Upper lobe of left lung (tissue), 6 donors: Measurements from ENCODE around the gene WDR46. TPM values are rescaled to one million over a fixed set of nuclear protein-coding genes. Genes with fewer than 3 reads are reported as not detected.

Experiments
- ATAC-seq, 2 donors: fragments of 200-7000 bp; cut with Tn5 transposase; one replicate each; pipeline ENCODE4 v1.9.1; 2022; ENCODE audit warnings: mild to moderate bottlenecking in 2 of 2, moderate library complexity in 2 of 2; ENCODE audit not compliant: low FRiP score in 2 of 2
- DNase-seq, 2 donors: peaks; one replicate each; pipeline ENCODE4 v3.0.0-alpha.2; 2019 to 2020
- H3K27ac ChIP-seq, 4 donors: fragments of 200-600 bp; sonication (generic); one replicate each; pipeline ENCODE4 v1.5.1; 2016 to 2019
- H3K27me3 ChIP-seq, 4 donors: fragments of 200-600 bp; sonication (generic); one replicate each; pipeline ENCODE4 v1.5.1; 2017 to 2019
- H3K36me3 ChIP-seq, 4 donors: fragments of 200-600 bp; sonication (generic); one replicate each; pipeline ENCODE4 v1.5.1; 2016 to 2019
- H3K4me1 ChIP-seq, 4 donors: fragments of 200-600 bp; sonication (generic); one replicate each; pipeline ENCODE4 v1.5.1; 2018 to 2019
- H3K4me3 ChIP-seq, 4 donors: fragments of 200-600 bp; sonication (generic); one replicate each; pipeline ENCODE4 v1.5.1; 2017 to 2019; ENCODE audit warnings: mild to moderate bottlenecking in 2 of 4, moderate library complexity in 1 of 4
- H3K9me3 ChIP-seq, 4 donors: fragments of 200-600 bp; sonication (generic); one replicate each; pipeline ENCODE4 v1.5.1; 2018 to 2019
- EP300 ChIP-seq, 4 donors: sonication (generic); formaldehyde crosslinking; IDR thresholded peaks; one replicate each; pipeline ENCODE4 v1.5.1; 2017; ENCODE audit warnings: antibody characterized with exemption in 4 of 4, control low read depth in 2 of 4
- POLR2A ChIP-seq, 4 donors: fragments of 450-650 bp; IDR thresholded peaks; one replicate each; pipeline ENCODE4 v1.5.1; 2016 to 2017; ENCODE audit warnings: antibody characterized with exemption in 4 of 4, mild to moderate bottlenecking in 2 of 4
- POLR2AphosphoS5 ChIP-seq, 2 donors: sonication (generic); formaldehyde crosslinking; IDR thresholded peaks; one replicate each; pipeline ENCODE4 v1.5.1; 2017; ENCODE audit warnings: antibody characterized with exemption in 2 of 2
- WGBS, 2 donors: methylation state at CpG; one replicate each; pipeline ENCODE4 v1.1.5; 2017 to 2018; 5-methylcytosine and 5-hydroxymethylcytosine counted together
- total RNA-seq, 6 donors: library from RNA; depleted of rRNA in 4 of 6; stranded (reverse); fragments of >200 nt in 4 of 6; gene quantifications; one replicate each; pipeline versions ENCODE4 v1.1.0 to v1.2.1, GENCODE V29; 2016 to 2021
- TF ChIP-seq, protein P1 (sequence below), 6 experiments: fragments of 450-650 bp in 4 of 6; fragments of 200-600 bp in 2 of 6; sonication (generic) in 2 of 6; IDR thresholded peaks; one replicate each; pipeline ENCODE4 v1.5.1; 2016 to 2019; ENCODE audit warnings: antibody characterized with exemption in 6 of 6
- donor health status: DM: no; HTN: no; CAD: no; lungs with moderate emphysema.
- donor health status: DM: no; HTN: yes; CAD: no; lungs with severe emphysema.

WDR46 gene
- total RNA-seq, 6 donors from 2014 or later, result 21.1 to 50.3 (median 41.7) TPM

DNA sequence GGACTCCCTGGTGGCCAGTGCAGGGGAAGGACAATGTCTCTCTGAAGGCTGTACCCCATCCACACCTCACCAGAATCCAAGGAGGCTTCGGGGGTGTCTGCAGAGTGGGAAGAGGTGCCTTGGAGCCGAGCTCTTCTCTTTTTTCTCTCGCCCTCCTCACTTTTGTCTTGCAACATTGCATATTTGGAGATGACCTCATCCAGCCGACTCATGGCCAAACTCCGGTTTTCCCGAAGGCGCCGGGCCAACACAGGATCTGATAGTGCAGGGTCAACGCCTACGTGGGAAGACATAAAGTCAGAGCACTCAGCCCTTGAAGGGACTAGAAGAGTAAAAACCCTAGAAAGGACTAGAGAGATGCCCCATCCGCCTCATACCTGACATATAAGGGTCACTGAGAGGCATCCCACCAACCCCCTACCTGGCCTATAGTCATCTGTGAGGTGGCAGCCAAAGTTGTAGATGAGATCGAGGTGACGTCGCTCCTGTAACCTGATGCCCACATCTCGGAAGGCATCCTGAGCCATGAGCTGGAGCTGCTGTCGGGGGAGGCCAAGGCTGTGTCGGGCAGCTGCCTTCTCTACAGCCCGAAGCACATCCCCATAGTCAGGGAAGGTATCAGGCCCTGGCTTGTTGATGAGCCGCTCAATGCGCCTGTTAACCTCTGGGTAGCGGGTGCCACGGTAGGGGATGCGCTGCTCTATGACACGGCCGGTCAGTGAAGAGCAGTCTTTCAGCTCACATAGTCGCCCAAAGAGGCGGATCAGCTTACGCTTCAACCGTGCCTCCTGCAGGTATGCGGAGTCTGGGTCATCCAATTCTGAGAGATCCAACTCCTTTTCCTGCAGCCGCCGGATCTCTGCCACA is 31.5 kb upstream of the WDR46 start:
- no peak for DNase-seq
- Histone ChIP-seq H3K27ac (peak overlapping the region in 2 of 4 donors; percentile 4 to 52), H3K36me3 (peaks cover 7 to 39% (median 33%) of the 10 kb centered on the region in 4 donors), H3K9me3 (no peaks in the 10 kb centered on the region), H3K4me1 (peaks cover 48 to 63% (median 59%) of the 10 kb centered on the region in 4 donors), H3K27me3 (no peaks in the 10 kb centered on the region), H3K4me3 (no peak overlapping the region)
- WGBS, 2 donors, result 75 to 76% methylated on average over 26 to 31 of the region's 32 CpGs
- TF ChIP-seq EP300 (IDR thresholded peaks at IDR 0.05) (no peak), POLR2AphosphoS5 (IDR thresholded peaks at IDR 0.05) (no peak), POLR2A (IDR thresholded peaks at IDR 0.05) (no peak)
- TF ChIP-seq, protein P1, sequence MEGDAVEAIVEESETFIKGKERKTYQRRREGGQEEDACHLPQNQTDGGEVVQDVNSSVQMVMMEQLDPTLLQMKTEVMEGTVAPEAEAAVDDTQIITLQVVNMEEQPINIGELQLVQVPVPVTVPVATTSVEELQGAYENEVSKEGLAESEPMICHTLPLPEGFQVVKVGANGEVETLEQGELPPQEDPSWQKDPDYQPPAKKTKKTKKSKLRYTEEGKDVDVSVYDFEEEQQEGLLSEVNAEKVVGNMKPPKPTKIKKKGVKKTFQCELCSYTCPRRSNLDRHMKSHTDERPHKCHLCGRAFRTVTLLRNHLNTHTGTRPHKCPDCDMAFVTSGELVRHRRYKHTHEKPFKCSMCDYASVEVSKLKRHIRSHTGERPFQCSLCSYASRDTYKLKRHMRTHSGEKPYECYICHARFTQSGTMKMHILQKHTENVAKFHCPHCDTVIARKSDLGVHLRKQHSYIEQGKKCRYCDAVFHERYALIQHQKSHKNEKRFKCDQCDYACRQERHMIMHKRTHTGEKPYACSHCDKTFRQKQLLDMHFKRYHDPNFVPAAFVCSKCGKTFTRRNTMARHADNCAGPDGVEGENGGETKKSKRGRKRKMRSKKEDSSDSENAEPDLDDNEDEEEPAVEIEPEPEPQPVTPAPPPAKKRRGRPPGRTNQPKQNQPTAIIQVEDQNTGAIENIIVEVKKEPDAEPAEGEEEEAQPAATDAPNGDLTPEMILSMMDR (IDR thresholded peaks at IDR 0.05), result no peak
- ATAC-seq, result no peak

DNA sequence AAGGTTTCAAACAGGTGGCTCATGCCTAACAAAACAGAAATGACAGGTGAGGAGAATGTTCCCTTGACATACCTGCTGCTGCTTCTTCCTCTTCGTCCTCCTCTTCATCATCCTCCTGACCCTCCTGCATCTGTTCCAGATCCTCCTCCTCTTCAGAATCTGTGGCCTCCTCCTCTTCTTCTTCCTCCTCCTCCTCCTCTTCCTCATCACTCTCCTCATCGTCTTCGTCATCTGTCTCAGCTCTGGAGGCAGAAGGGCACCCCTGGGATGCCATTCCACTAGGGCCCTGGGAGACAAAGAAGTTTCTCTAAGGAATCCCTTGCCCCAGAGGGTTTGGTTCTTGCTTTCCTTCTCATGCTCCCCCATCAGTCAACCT is 30.9 kb upstream of the WDR46 start:
- WGBS, 2 donors, result 94 to 96% methylated on average over 3 of the region's 3 CpGs
- H3K4me3 ChIP-seq, result no peak overlapping the region
- H3K27ac ChIP-seq, result peak overlapping the region in 1 of 4 donors; percentile 52

DNA sequence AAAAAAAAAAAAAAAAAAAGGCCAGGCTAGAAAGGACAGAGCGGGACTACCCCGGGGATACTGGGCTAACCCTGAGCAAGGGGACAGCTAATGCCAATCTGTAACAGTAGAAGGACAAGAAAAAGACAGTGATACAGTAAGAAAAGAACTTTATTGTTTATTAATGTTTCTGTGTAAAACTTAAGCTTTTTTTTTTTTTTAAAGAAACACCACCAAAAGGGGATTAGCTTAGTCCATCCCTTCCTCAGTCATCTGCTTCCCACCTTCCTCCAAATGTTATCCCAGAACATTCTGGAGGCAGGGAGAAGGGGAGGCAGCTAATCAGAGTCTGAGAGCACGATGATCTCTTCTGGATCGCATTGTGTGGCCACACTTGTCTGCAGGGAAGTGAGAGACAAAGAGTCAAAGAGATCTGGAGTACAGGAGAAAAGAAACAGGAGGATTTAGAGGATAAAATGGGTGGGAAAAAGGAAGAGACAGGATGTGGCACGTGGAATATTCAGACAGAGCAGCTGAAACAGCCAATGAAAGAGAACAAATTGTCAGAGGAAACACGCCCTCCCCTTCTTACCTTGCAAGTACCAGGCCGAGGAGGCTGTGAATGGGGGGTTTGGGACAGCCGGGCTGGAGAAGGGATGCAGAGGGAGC is 29.5 kb upstream of the WDR46 start:
- no peaks in the 10 kb centered on the region for H3K27me3 ChIP-seq
- TF ChIP-seq, protein P1 (IDR thresholded peaks at IDR 0.05), result no peak
- no peak for TF ChIP-seq EP300 (IDR thresholded peaks at IDR 0.05)
- no peak for TF ChIP-seq POLR2AphosphoS5 (IDR thresholded peaks at IDR 0.05)
- no peak for TF ChIP-seq POLR2A (IDR thresholded peaks at IDR 0.05)
- WGBS, 2 donors, result 67 to 70% methylated on average over 8 of the region's 8 CpGs
- peaks cover 51 to 71% (median 63%) of the 10 kb centered on the region in 4 donors for H3K4me1 ChIP-seq
- H3K9me3 ChIP-seq, result no peaks in the 10 kb centered on the region
- DNase-seq (no peak), ATAC-seq (no peak)
- peaks cover 7 to 39% (median 33%) of the 10 kb centered on the region in 4 donors for H3K36me3 ChIP-seq
- peak overlapping the region in 3 of 4 donors; percentile 50 to 64 (median 58) for H3K4me3 ChIP-seq
- peak overlapping the region; percentile 80 to 98 (median 88) for H3K27ac ChIP-seq

More for the DNA sequence above, 30.9 kb upstream of the WDR46 start:
- no peaks in the 10 kb centered on the region for H3K27me3 ChIP-seq
- ATAC-seq (no peak), DNase-seq (no peak)
- H3K36me3 ChIP-seq, result peaks cover 7 to 39% (median 33%) of the 10 kb centered on the region in 4 donors
- no peak for TF ChIP-seq POLR2AphosphoS5 (IDR thresholded peaks at IDR 0.05)
- TF ChIP-seq EP300 (IDR thresholded peaks at IDR 0.05), result no peak
- TF ChIP-seq, protein P1 (IDR thresholded peaks at IDR 0.05), result no peak
- no peak for TF ChIP-seq POLR2A (IDR thresholded peaks at IDR 0.05)
- H3K4me1 ChIP-seq, result peaks cover 54 to 70% (median 65%) of the 10 kb centered on the region in 4 donors
- H3K9me3 ChIP-seq, result no peaks in the 10 kb centered on the region

DNA sequence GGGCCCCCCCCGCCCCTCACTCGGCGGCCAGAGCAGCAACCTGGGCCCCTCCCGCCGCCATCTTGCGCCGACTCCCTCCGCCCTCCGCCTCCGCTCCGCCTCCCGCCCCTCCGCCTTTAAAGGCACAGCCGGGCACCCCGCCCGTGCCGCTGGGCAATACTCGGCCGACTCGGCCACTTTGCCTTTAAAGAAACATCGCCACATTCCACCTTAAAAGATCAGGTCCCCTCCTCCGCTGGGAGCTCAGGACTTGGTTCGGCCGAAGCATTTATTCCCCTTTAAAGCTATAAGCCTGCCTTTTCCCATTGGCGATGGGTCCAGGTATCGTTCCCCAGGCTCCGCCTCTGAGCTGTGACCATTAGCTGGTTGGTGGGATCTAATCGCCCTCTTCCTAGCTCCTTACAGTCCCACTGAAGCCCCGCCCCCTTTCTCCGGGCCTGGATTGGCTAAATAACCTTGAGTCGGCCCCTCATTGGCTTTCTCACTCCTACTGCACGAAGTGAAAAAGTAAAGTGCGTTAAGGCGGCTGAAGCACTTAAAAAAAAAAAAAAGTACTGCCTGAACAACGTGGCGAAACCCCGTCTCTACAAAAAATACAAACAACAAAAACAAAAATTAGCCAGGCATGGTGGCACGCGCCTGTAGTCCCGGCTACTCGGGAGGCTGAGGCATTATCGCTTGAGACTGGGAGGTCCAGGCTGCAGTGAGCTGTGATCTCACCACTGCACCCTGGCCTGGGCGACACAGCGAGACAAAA is 28.8 kb upstream of the WDR46 start, which contains the start of gene ZBTB22:
Gene ZBTB22, minus strand, starts transcription at position 76 of the 757 bp plus-strand sequence. CDS start 828 bp downstream, outside the sequence.
- Histone ChIP-seq H3K9me3 (no peaks in the 10 kb centered on the region), H3K4me1 (peaks cover 50 to 69% (median 62%) of the 10 kb centered on the region in 4 donors), H3K36me3 (peaks cover 7 to 39% (median 33%) of the 10 kb centered on the region in 4 donors), H3K4me3 (peak within 1 kb of the TSS; percentile 26 to 64 (median 54)), H3K27ac (peak within 1 kb of the TSS; percentile 80 to 98 (median 88)), H3K27me3 (no peaks in the 10 kb centered on the region)
- WGBS, 2 donors, result 2 to 4% methylated on average over 22 to 35 of the region's 44 CpGs
- TF ChIP-seq EP300 (IDR thresholded peaks at IDR 0.05), result peak in 1 of 4 donors; percentile 25
- TF ChIP-seq, protein P1 (IDR thresholded peaks at IDR 0.05), result peak in 1 of 6 experiments; percentile 25
- TF ChIP-seq POLR2A (IDR thresholded peaks at IDR 0.05), result peak in 1 of 4 donors; percentile 60
- peak; percentile 45 to 70 for TF ChIP-seq POLR2AphosphoS5 (IDR thresholded peaks at IDR 0.05)
- peak; percentile 86 to 93 for ATAC-seq
- DNase-seq, result peak; percentile 98 to 100
